Sigmoid colon (tissue), 7 donors: ENCODE results near the gene CLTA. TPM values are rescaled to one million over a fixed set of nuclear protein-coding genes. Genes with fewer than 3 reads are reported as not detected.
"Not testable (repeated sequence)": the region's sequence is repeated elsewhere in the genome, so short reads cannot be mapped to it uniquely, and the experiment has no call there.

ENCODE experiments used
- DNase-seq: peaks from one replicate; pipeline ENCODE4 v3.0.0-alpha.2; 2019
- H3K27ac ChIP-seq, 4 donors: fragments of 200-600 bp; sonication (generic); one replicate each; pipeline ENCODE4 v1.5.1; 2016 to 2019; ENCODE audit warnings: mild to moderate bottlenecking in 1 of 4
- H3K27me3 ChIP-seq, 3 donors: fragments of 200-600 bp; sonication (generic); one replicate each; pipeline ENCODE4 v1.5.1; 2019; ENCODE audit warnings: mild to moderate bottlenecking in 1 of 3
- H3K36me3 ChIP-seq, 4 donors: fragments of 200-600 bp; sonication (generic); one replicate each; pipeline ENCODE4 v1.5.1; 2016 to 2019
- H3K4me1 ChIP-seq, 4 donors: fragments of 200-600 bp; sonication (generic); one replicate each; pipeline ENCODE4 v1.5.1; 2017 to 2019
- H3K4me3 ChIP-seq, 4 donors: fragments of 200-600 bp; sonication (generic); one replicate each; pipeline ENCODE4 v1.5.1; 2017 to 2019; ENCODE audit warnings: mild to moderate bottlenecking in 2 of 4, moderate library complexity in 1 of 4
- H3K9me3 ChIP-seq, 4 donors: fragments of 200-600 bp in 3 of 4; sonication (generic) in 3 of 4; one replicate each; pipeline versions ENCODE4 v1.5.1 to v1.6.1; 2013 to 2019
- EP300 ChIP-seq, 4 donors: sonication (generic); formaldehyde crosslinking; IDR thresholded peaks; one replicate each; pipeline ENCODE4 v1.6.1; 2017; ENCODE audit warnings: antibody characterized with exemption in 4 of 4
- POLR2A ChIP-seq, 2 donors: fragments of 450-650 bp; IDR thresholded peaks; one replicate each; pipeline ENCODE4 v1.6.1; 2016; ENCODE audit warnings: antibody characterized with exemption in 2 of 2, mild to moderate bottlenecking in 2 of 2, moderate library complexity in 2 of 2
- POLR2AphosphoS5 ChIP-seq, 4 donors: sonication (generic); formaldehyde crosslinking; IDR thresholded peaks; one replicate each; pipeline ENCODE4 v1.6.1; 2017; ENCODE audit warnings: antibody characterized with exemption in 4 of 4
- WGBS, 2 donors: extraction: QIAGEN DNeasy Blood & Tissue Kit; methylation state at CpG; one replicate each; pipeline ENCODE4 v1.1.7; 2013; 5-methylcytosine and 5-hydroxymethylcytosine counted together
- intact Hi-C: fragments of 100-400 bp; cut with DNase I; formaldehyde crosslinking; loops from one replicate; pipeline ENCODE4 v1.15.1; 2023
- polyA plus RNA-seq, 3 donors: library from polyadenylated mRNA; stranded (reverse); fragments of 200-250 nt; gene quantifications; one replicate each; pipeline ENCODE4 v1.2.3, GENCODE V29; 2013
- total RNA-seq, 4 donors: library from RNA; depleted of rRNA; stranded (reverse); fragments of >200 nt; gene quantifications; one replicate each; pipeline ENCODE4 v1.1.0, GENCODE V29; 2016
- TF ChIP-seq, protein P1 (sequence below), 4 experiments: fragments of 450-650 bp in 3 of 4; fragments of 200-600 bp in 1 of 4; IDR thresholded peaks; one replicate each; pipeline ENCODE4 v1.5.1; 2016 to 2019; ENCODE audit warnings: antibody characterized with exemption in 4 of 4, mild to moderate bottlenecking in 3 of 4, moderate library complexity in 2 of 4
- donor health status: healthy with polysubstance abuse.
- donor health status: Bipolar disorder and iron deficiency.
- donor health status: healthy.

Gene CLTA
- total and polyA plus RNA-seq, 7 donors: 151 to 299 (median 176) TPM

GRCh38 chr9:36247356-36247755 lies 56.6 kb downstream of the CLTA start:
- Histone ChIP-seq H3K9me3 (no peaks in the 10 kb centered on the region), H3K27ac (no peak overlapping the region), H3K4me3 (no peak overlapping the region), H3K4me1 (peaks cover 0 to 21% (median 12%) of the 10 kb centered on the region in 4 donors), H3K27me3 (no peaks in the 10 kb centered on the region), H3K36me3 (peaks cover 11 to 52% (median 22%) of the 10 kb centered on the region in 4 donors)
- DNase-seq: no peak
- WGBS, 2 donors: 91 to 95% methylated on average over 3 of the region's 3 CpGs
- intact Hi-C loops: no loop called here
- TF ChIP-seq POLR2AphosphoS5 (IDR thresholded peaks at IDR 0.05): no peak
- TF ChIP-seq POLR2A (IDR thresholded peaks at IDR 0.05): no peak

- H3K9me3 ChIP-seq, H3K4me3 ChIP-seq, H3K27ac ChIP-seq, intact Hi-C loops, H3K27me3 ChIP-seq, DNase-seq: not testable (repeated sequence)
- WGBS, 2 donors: 42 to 62% methylated on average over 8 of the region's 8 CpGs
- TF ChIP-seq, protein P1, sequence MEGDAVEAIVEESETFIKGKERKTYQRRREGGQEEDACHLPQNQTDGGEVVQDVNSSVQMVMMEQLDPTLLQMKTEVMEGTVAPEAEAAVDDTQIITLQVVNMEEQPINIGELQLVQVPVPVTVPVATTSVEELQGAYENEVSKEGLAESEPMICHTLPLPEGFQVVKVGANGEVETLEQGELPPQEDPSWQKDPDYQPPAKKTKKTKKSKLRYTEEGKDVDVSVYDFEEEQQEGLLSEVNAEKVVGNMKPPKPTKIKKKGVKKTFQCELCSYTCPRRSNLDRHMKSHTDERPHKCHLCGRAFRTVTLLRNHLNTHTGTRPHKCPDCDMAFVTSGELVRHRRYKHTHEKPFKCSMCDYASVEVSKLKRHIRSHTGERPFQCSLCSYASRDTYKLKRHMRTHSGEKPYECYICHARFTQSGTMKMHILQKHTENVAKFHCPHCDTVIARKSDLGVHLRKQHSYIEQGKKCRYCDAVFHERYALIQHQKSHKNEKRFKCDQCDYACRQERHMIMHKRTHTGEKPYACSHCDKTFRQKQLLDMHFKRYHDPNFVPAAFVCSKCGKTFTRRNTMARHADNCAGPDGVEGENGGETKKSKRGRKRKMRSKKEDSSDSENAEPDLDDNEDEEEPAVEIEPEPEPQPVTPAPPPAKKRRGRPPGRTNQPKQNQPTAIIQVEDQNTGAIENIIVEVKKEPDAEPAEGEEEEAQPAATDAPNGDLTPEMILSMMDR (IDR thresholded peaks at IDR 0.05): peak in 2 of 4 experiments; percentile 17 to 21
- peaks cover 0 to 26% (median 12%) of the 10 kb centered on the region in 4 donors for H3K4me1 ChIP-seq
- peaks cover 11 to 50% (median 20%) of the 10 kb centered on the region in 4 donors for H3K36me3 ChIP-seq
These were observed 57.3 kb downstream of the CLTA start for GRCh38 chr9:36248061-36248460.

DNA sequence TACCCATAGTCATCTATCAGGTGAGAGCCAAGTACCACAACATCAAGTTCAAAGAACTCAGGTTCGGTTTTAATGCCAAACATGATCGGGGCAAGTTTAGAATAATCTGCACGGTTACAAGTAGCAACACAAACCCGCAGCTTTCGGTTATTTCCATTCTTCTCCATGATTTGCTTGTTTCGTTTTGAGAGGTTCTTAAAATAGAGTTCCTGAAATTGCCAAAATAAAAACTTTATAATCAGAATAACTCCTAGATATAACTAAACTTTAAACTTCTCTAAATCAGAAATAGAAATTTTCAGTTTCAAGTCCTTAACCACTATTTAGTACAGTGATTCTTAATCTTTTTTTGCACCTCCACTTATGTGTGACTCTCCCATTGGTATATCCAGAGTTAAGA lies 58.5 kb downstream of the CLTA start:
- Histone ChIP-seq H3K27me3 (no peaks in the 10 kb centered on the region), H3K9me3 (no peaks in the 10 kb centered on the region), H3K4me3 (no peak overlapping the region), H3K27ac (no peak overlapping the region), H3K36me3 (peaks cover 11 to 39% (median 18%) of the 10 kb centered on the region in 4 donors), H3K4me1 (peaks cover 0 to 26% (median 12%) of the 10 kb centered on the region in 4 donors)
- TF ChIP-seq POLR2A (IDR thresholded peaks at IDR 0.05) (no peak), EP300 (IDR thresholded peaks at IDR 0.05) (no peak), POLR2AphosphoS5 (IDR thresholded peaks at IDR 0.05) (no peak)
- TF ChIP-seq, protein P1 (IDR thresholded peaks at IDR 0.05): no peak
- intact Hi-C loops: no loop called here
- DNase-seq: no peak
- 79 to 87% methylated on average over 6 of the region's 6 CpGs for WGBS, 2 donors

GRCh38 chr9:36250079-36250478 lies 59.4 kb downstream of the CLTA start:
- H3K9me3 ChIP-seq: no peaks in the 10 kb centered on the region
- peak overlapping the region in 1 of 4 donors; percentile 3 for H3K27ac ChIP-seq
- H3K27me3 ChIP-seq: no peaks in the 10 kb centered on the region
- H3K4me3 ChIP-seq: no peak overlapping the region
- DNase-seq: no peak
- peaks cover 0 to 26% (median 12%) of the 10 kb centered on the region in 4 donors for H3K4me1 ChIP-seq
- intact Hi-C loops: loop anchor here (10.0 kb wide), 1 partner anchor 1255 kb away; no protein-coding TSS in a partner anchor
- H3K36me3 ChIP-seq: peaks cover 11 to 30% (median 14%) of the 10 kb centered on the region in 4 donors
- 82 to 94% methylated on average over 1 of the region's 1 CpG for WGBS, 2 donors
- TF ChIP-seq POLR2A (IDR thresholded peaks at IDR 0.05) (no peak), EP300 (IDR thresholded peaks at IDR 0.05) (no peak), POLR2AphosphoS5 (IDR thresholded peaks at IDR 0.05) (no peak)
- TF ChIP-seq, protein P1 (IDR thresholded peaks at IDR 0.05): no peak

DNA sequence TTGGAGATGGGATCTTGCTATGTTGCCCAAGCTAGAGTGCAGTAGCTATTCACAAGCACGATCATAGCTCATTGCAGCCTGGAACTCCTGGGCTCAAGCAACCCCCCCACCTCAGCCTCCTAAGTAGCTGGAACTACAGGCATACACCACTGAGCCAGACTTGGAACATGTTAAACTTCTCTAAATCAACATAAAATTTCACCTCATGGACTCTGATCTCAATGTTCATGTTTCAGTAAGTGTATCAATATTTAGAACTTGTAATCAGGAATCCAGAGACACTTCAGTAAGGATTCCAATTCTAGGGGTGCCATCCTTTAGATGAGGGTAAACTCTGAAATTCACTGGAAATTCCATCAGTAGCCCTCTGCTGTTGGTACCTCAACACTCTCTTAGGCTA lies 60.7 kb downstream of the CLTA start:
- Histone ChIP-seq H3K27me3 (no peaks in the 10 kb centered on the region), H3K36me3 (peaks cover 0 to 17% (median 4%) of the 10 kb centered on the region in 4 donors), H3K27ac (no peak overlapping the region), H3K9me3 (no peaks in the 10 kb centered on the region), H3K4me1 (peaks cover 0 to 26% (median 12%) of the 10 kb centered on the region in 4 donors), H3K4me3 (no peak overlapping the region)
- intact Hi-C loops: loop anchor here (10.0 kb wide), 1 partner anchor 1257 kb away; no protein-coding TSS in a partner anchor
- DNase-seq: no peak
- TF ChIP-seq, protein P1 (IDR thresholded peaks at IDR 0.05): no peak
- TF ChIP-seq POLR2A (IDR thresholded peaks at IDR 0.05) (no peak), POLR2AphosphoS5 (IDR thresholded peaks at IDR 0.05) (no peak), EP300 (IDR thresholded peaks at IDR 0.05) (no peak)
- 40 to 95% methylated on average over 1 of the region's 1 CpG for WGBS, 2 donors
